ENCODE measurements around the gene SCAMP2. TPM values are rescaled to one million over a fixed set of nuclear protein-coding genes. Genes with fewer than 3 reads are reported as not detected.
A peak's percentile ranks its signal among the peaks of the same experiment; 100 is the strongest.

Gene SCAMP2
- total RNA-seq, 1 experiment from 2014 or later, result 50.2 TPM

DNA sequence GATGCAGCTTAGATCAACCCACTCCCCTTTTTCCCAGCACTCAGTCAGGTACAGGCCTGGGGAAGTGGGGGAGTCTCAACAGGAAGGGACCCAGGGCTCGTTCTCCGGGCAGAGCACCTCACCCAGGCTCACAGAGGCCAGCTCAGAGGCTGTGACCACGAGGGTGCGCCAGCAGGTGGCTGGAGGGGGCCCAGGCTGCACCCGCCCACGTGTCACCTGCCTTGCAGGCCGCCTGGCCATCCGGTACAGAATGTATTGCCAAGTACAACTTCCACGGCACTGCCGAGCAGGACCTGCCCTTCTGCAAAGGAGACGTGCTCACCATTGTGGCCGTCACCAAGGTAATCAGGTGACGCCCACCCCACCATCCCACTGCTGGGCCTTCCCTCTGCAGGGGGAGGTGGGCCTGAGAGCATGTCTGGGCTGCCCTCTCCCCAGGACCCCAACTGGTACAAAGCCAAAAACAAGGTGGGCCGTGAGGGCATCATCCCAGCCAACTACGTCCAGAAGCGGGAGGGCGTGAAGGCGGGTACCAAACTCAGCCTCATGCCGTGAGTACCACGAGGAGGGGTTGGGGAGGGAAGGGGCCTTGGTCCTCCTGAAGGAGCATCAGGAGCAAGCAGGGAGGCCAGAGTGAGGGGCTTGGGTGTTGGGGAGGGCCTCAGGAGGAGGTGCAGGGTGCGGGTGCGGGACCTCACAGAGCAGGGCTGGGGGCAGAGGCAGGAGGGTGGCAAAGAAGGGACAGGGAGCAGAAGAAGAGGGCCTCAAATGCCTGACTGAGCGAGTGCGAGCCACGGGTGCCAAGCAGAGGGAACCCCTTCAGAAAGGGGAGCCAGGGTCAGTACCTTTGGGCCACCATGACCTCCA is 74.5 kb downstream of the SCAMP2 start:
- Histone ChIP-seq H3T11ph (ENCODE audit: low read length) (no peak overlapping the region), H3K79me1 (ENCODE audit: insufficient read depth, low read depth, low read length, poor library complexity, severe bottlenecking) (no peaks in the 10 kb centered on the region), H2BK12ac (ENCODE audit: insufficient read length, low read depth, low read length) (no peak overlapping the region), H3K4me2 (ENCODE audit: insufficient read depth, insufficient read length, low read length) (no peak overlapping the region), H3K18ac (ENCODE audit: insufficient read length, low read depth, low read length) (no peak overlapping the region), H4K5ac (ENCODE audit: insufficient read length, low read depth, low read length) (no peak overlapping the region), H3K79me2 (ENCODE audit: insufficient read depth, low read length) (no peaks in the 10 kb centered on the region), H3K4ac (ENCODE audit: low read depth, low read length) (no peak overlapping the region), H4K91ac (ENCODE audit: insufficient read length, low read depth, low read length) (no peak overlapping the region), H3K27me3 (ENCODE audit: insufficient read depth, low read length) (no peaks in the 10 kb centered on the region), H3K27ac (ENCODE audit: insufficient read length, low read depth, low read length) (no peak overlapping the region), H4K8ac (replicated peaks; ENCODE audit: insufficient read length, low read depth, low read length) (no peak overlapping the region), H2BK5ac (ENCODE audit: insufficient read length, low read length) (no peak overlapping the region), H2BK120ac (ENCODE audit: low read depth, low read length, poor library complexity, severe bottlenecking) (no peak overlapping the region), H2AK5ac (ENCODE audit: insufficient read length, low read length) (no peak overlapping the region), H3K23ac (ENCODE audit: insufficient read length, low read depth, low read length) (no peak overlapping the region), H3K23me2 (ENCODE audit: insufficient read length, low read depth, low read length, poor library complexity, severe bottlenecking) (no peaks in the 10 kb centered on the region), H2BK15ac (ENCODE audit: low read depth, low read length) (no peak overlapping the region), H3K4me1 (ENCODE audit: insufficient read depth, low read length) (no peaks in the 10 kb centered on the region), H3K9ac (ENCODE audit: extremely low read depth, insufficient read length, low read length) (no peak overlapping the region), H3K9me3 (ENCODE audit: control insufficient read depth, low read depth, low read length) (no peaks in the 10 kb centered on the region), H3K56ac (ENCODE audit: insufficient read length, low read depth, low read length) (no peak overlapping the region), H4K20me1 (ENCODE audit: control insufficient read depth, insufficient read depth, insufficient read length) (no peaks in the 10 kb centered on the region), H2BK20ac (ENCODE audit: low read depth, low read length, poor library complexity, severe bottlenecking) (no peak overlapping the region), H2AFZ (ENCODE audit: low read length) (no peak overlapping the region), H3K14ac (ENCODE audit: insufficient read depth, low read length) (no peak overlapping the region)
- TF ChIP-seq, protein P1, sequence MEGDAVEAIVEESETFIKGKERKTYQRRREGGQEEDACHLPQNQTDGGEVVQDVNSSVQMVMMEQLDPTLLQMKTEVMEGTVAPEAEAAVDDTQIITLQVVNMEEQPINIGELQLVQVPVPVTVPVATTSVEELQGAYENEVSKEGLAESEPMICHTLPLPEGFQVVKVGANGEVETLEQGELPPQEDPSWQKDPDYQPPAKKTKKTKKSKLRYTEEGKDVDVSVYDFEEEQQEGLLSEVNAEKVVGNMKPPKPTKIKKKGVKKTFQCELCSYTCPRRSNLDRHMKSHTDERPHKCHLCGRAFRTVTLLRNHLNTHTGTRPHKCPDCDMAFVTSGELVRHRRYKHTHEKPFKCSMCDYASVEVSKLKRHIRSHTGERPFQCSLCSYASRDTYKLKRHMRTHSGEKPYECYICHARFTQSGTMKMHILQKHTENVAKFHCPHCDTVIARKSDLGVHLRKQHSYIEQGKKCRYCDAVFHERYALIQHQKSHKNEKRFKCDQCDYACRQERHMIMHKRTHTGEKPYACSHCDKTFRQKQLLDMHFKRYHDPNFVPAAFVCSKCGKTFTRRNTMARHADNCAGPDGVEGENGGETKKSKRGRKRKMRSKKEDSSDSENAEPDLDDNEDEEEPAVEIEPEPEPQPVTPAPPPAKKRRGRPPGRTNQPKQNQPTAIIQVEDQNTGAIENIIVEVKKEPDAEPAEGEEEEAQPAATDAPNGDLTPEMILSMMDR (conservative IDR thresholded peaks at IDR 0.05), result no peak
- Mint-ChIP-seq H3K27ac (peak overlapping the region in 2 of 3 experiments; percentile 25 to 89; a peak in 2 of 7 replicates), H3K9me3 (no peaks in the 10 kb centered on the region), H3K4me1 (peaks cover 2 to 7% of the 10 kb centered on the region in 2 experiments), H3K36me3 (ENCODE audit: insufficient read depth in 1 of 3, low read depth in 3 of 3) (peaks cover 6 to 29% (median 28%) of the 10 kb centered on the region in 3 experiments; a peak in 5 of 7 replicates), H3K27me3 (ENCODE audit: low read depth) (no peaks in the 10 kb centered on the region), H3K4me3 (no peak overlapping the region)
- DNase-seq, result no peak
- no CpG with 5 or more reads among the region's 25 CpGs for WGBS (ENCODE audit: extremely low coverage, insufficient read length, low lambda C conversion rate)
